ENCODE results near the gene KHDC3L. TPM values are rescaled to one million over a fixed set of nuclear protein-coding genes. Genes with fewer than 3 reads are reported as not detected.

Gene KHDC3L
- total and polyA plus RNA-seq, 2 of the 8 experiments (the other 6 are each of a cell fraction or from before 2014, with no cell fraction given) = 0.11 TPM; not detected in 1

- TF ChIP-seq CHD7 (IDR thresholded peaks at IDR 0.05; ENCODE audit: insufficient replicate concordance, low read length) (no peak), FOSL1 (IDR thresholded peaks at IDR 0.05; ENCODE audit: insufficient read depth, low read depth, low read length) (no peak), HDAC2 (IDR thresholded peaks at IDR 0.05; ENCODE audit: borderline replicate concordance in 1 of 2, low read depth in 2 of 2, low read length in 2 of 2) (no peak), ASH2L (IDR thresholded peaks at IDR 0.05; ENCODE audit: low read length) (no peak), SIX5 (IDR thresholded peaks at IDR 0.05; ENCODE audit: low read depth, low read length) (no peak), POLR2AphosphoS5 (IDR thresholded peaks at IDR 0.05; ENCODE audit: low read depth, low read length) (no peak), CTBP2 (IDR thresholded peaks at IDR 0.05; ENCODE audit: borderline replicate concordance, insufficient read depth, insufficient read length, low read length) (no peak), SAP30 (IDR thresholded peaks at IDR 0.05; ENCODE audit: insufficient read depth, insufficient replicate concordance, low read length) (no peak), MAFK (IDR thresholded peaks at IDR 0.05; ENCODE audit: low read depth, low read length) (no peak), ZNF274 (IDR thresholded peaks at IDR 0.05; ENCODE audit: borderline replicate concordance, extremely low read depth, low read length) (no peak), TAF7 (optimal IDR thresholded peaks at IDR 0.05; ENCODE audit: borderline replicate concordance, low read depth, low read length) (no peak)
Observed at GRCh38 chr6:73343164-73343563, 19.3 kb upstream of the KHDC3L start (continued).

Data from H1 (cell line).